ENCODE results near the gene ZNF709.
"Not testable (repeated sequence)": the region's sequence is repeated elsewhere in the genome, so short reads cannot be mapped to it uniquely, and the experiment has no call there.

DNA sequence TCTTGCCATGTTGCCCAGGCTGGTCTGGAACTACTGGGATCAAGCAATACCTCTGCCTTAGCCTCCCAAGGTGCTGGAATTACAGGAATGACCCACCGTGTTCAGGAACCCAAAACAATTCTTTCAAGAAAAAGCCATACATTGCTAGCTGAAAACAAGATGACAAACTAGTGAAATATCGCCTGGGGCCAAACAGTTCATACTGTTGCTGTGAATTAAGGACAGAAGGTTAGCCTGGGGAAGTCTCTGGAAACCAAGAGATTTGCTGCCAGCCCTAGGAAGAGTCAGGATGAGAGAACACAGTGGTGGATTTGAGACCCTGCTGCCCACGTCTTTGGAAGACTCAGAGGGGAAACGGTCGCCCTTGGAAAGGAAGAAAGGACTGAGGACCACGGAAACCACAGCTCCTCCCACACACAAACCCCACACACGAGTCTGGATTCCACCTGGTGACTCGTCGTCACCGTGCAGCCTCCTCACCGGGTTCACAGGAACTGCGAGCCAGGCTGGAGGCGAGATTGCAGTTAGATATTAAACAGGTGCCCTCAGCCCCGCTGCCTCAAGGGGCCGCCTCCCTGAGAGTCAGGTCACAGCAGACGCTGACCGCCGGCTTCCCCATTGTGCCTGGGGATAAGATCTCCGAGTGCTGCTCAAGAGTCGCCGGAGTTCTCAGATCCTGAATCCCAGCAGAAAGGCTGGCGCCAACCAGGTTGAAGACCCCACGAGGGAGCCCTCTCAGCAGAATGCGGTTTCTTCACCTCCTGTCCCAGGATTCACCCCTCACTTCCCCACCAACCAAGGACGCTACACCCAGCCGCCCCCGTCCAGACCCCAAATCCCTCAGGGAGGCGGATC is 44.7 kb downstream of the ZNF709 start:
- TF ChIP-seq, protein P1, sequence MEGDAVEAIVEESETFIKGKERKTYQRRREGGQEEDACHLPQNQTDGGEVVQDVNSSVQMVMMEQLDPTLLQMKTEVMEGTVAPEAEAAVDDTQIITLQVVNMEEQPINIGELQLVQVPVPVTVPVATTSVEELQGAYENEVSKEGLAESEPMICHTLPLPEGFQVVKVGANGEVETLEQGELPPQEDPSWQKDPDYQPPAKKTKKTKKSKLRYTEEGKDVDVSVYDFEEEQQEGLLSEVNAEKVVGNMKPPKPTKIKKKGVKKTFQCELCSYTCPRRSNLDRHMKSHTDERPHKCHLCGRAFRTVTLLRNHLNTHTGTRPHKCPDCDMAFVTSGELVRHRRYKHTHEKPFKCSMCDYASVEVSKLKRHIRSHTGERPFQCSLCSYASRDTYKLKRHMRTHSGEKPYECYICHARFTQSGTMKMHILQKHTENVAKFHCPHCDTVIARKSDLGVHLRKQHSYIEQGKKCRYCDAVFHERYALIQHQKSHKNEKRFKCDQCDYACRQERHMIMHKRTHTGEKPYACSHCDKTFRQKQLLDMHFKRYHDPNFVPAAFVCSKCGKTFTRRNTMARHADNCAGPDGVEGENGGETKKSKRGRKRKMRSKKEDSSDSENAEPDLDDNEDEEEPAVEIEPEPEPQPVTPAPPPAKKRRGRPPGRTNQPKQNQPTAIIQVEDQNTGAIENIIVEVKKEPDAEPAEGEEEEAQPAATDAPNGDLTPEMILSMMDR (IDR thresholded peaks at IDR 0.05; ENCODE audit: insufficient read depth, low read depth, low read length) = not testable (repeated sequence)
- not testable (repeated sequence) for TF ChIP-seq EZH2 (IDR thresholded peaks at IDR 0.05; ENCODE audit: insufficient read depth, low read length)

All from astrocyte (in vitro differentiated cells and primary cell).